WTC11 (cell line): ENCODE results near the gene C1QTNF4. TPM values are rescaled to one million over a fixed set of nuclear protein-coding genes. Genes with fewer than 3 reads are reported as not detected.

Experiments used
- ATAC-seq: fragments of 200-7000 bp; cut with Tn5 transposase; 2 replicates; pipeline ENCODE4 v1.10.0; 2021; ENCODE audit warnings: mild to moderate bottlenecking, moderate library complexity
- CTCF ChIA-PET: fragments of 300-600 bp; sonication (Branson Sonifier 250); formaldehyde crosslinking; loops from one replicate; lab custom pipeline; 2021; ENCODE audit warnings: antibody characterized with exemption; lab: Charles Lee
- POLR2A ChIA-PET: fragments of 350-600 bp; sonication (Branson Sonifier 250); formaldehyde crosslinking; loops from one replicate; lab custom pipeline; 2021; ENCODE audit warnings: antibody characterized with exemption; lab: Charles Lee
- DNase-seq: peaks from one replicate; pipeline ENCODE4 v3.0.0; 2021; ENCODE audit warnings: low spot score
- H3K27ac Mint-ChIP-seq: 2 replicates; pipeline ENCODE4 v1.8.0; 2021; ENCODE audit warnings: mixed read lengths
- H3K27me3 Mint-ChIP-seq: 2 replicates; pipeline ENCODE4 v1.8.0; 2021; ENCODE audit warnings: low read depth, mild to moderate bottlenecking, moderate library complexity, mixed read lengths
- H3K36me3 Mint-ChIP-seq: 2 replicates; pipeline ENCODE4 v1.8.0; 2021; ENCODE audit warnings: mixed read lengths
- H3K4me1 Mint-ChIP-seq: 2 replicates; pipeline ENCODE4 v1.8.0; 2022; ENCODE audit warnings: mixed read lengths
- H3K4me3 Mint-ChIP-seq: 2 replicates; pipeline ENCODE4 v1.8.0; 2021; ENCODE audit warnings: mild to moderate bottlenecking, moderate library complexity, mixed read lengths
- H3K9me3 Mint-ChIP-seq: 2 replicates; pipeline ENCODE4 v1.8.0; 2021; ENCODE audit warnings: mixed read lengths
- ESRRA ChIP-seq: sonication (generic); formaldehyde crosslinking; IDR thresholded peaks from 2 replicates; pipeline ENCODE4 v1.8.1; 2022; ENCODE audit warnings: mild to moderate bottlenecking, missing genetic modification reagents, borderline replicate concordance
- GTF2I ChIP-seq: fragments of 250-450 bp; sonication (Bioruptor Pico); conservative IDR thresholded peaks from 2 replicates; pipeline ENCODE4 v1.4.0; 2021; ENCODE audit warnings: mild to moderate bottlenecking
- IRF2 ChIP-seq: sonication (generic); formaldehyde crosslinking; IDR thresholded peaks from 2 replicates; pipeline ENCODE4 v1.8.0; 2022; ENCODE audit warnings: low read depth, missing genetic modification reagents, borderline replicate concordance
- JAZF1 ChIP-seq: fragments of 250-450 bp; sonication (Bioruptor Pico); IDR thresholded peaks from 2 replicates; pipeline ENCODE4 v1.9.0; 2021; ENCODE audit warnings: moderate library complexity, mild to moderate bottlenecking, inconsistent platforms
- MYBL2 ChIP-seq: sonication (generic); formaldehyde crosslinking; IDR thresholded peaks from 2 replicates; pipeline ENCODE4 v1.8.1; 2023; ENCODE audit warnings: mild to moderate bottlenecking, moderate library complexity, missing genetic modification reagents
- NFATC4 ChIP-seq: fragments of 250-450 bp; sonication (Bioruptor Pico); IDR thresholded peaks from 2 replicates; pipeline ENCODE4 v1.9.0; 2021; ENCODE audit warnings: mild to moderate bottlenecking
- NR3C1 ChIP-seq: sonication (generic); formaldehyde crosslinking; conservative IDR thresholded peaks from 2 replicates; pipeline ENCODE4 v1.8.1; 2023; ENCODE audit warnings: low read depth, mild to moderate bottlenecking, missing genetic modification reagents
- OVOL2 ChIP-seq: fragments of 250-450 bp; sonication (Bioruptor Pico); IDR thresholded peaks from 2 replicates; pipeline ENCODE4 v1.9.0; 2021; ENCODE audit warnings: mild to moderate bottlenecking, borderline replicate concordance
- ZBTB21 ChIP-seq: sonication (generic); formaldehyde crosslinking; IDR thresholded peaks from 2 replicates; pipeline ENCODE4 v1.8.1; 2023; ENCODE audit warnings: mild to moderate bottlenecking, missing genetic modification reagents, borderline replicate concordance
- ZNF219 ChIP-seq: sonication (generic); formaldehyde crosslinking; IDR thresholded peaks from 2 replicates; pipeline ENCODE4 v1.8.0; 2023; ENCODE audit warnings: missing genetic modification reagents, mild to moderate bottlenecking, borderline replicate concordance
- ZNF263 ChIP-seq: sonication (generic); formaldehyde crosslinking; IDR thresholded peaks from 2 replicates; pipeline ENCODE4 v1.8.1; 2022; ENCODE audit warnings: low read depth, mild to moderate bottlenecking, moderate library complexity, missing genetic modification reagents
- ZNF317 ChIP-seq: sonication (generic); formaldehyde crosslinking; IDR thresholded peaks from 2 replicates; pipeline ENCODE4 v1.8.1; 2023; ENCODE audit warnings: low read depth, mild to moderate bottlenecking, moderate library complexity, missing genetic modification reagents, borderline replicate concordance
- ZNF416 ChIP-seq: fragments of 250-450 bp; sonication (Bioruptor Pico); IDR thresholded peaks from 2 replicates; pipeline ENCODE4 v1.9.0; 2021; ENCODE audit warnings: mild to moderate bottlenecking, inconsistent platforms
- ZNF671 ChIP-seq: fragments of 250-450 bp; sonication (Bioruptor Pico); IDR thresholded peaks from 2 replicates; pipeline ENCODE4 v1.8.0; 2021; ENCODE audit warnings: mild to moderate bottlenecking
- total RNA-seq: library from RNA; stranded (reverse); gene quantifications from 3 replicates; pipeline ENCODE4 v1.2.3, GENCODE V29; 2021
- TF ChIP-seq, protein P1 (sequence below): sonication (generic); formaldehyde crosslinking; IDR thresholded peaks from 2 replicates; pipeline ENCODE4 v1.8.0; 2023; ENCODE audit warnings: missing genetic modification reagents
- TF ChIP-seq, protein P2 (sequence below): sonication (generic); formaldehyde crosslinking; IDR thresholded peaks from 2 replicates; pipeline ENCODE4 v1.8.1; 2023; ENCODE audit warnings: mild to moderate bottlenecking, missing genetic modification reagents, borderline replicate concordance
- TF ChIP-seq, protein P3 (sequence below): sonication (generic); formaldehyde crosslinking; IDR thresholded peaks from 2 replicates; pipeline ENCODE4 v1.8.0; 2023; ENCODE audit warnings: mild to moderate bottlenecking, missing genetic modification reagents
- TF ChIP-seq, protein P4 (sequence below): fragments of 200-600 bp; IDR thresholded peaks from 2 replicates; pipeline ENCODE4 v1.8.0; 2022; ENCODE audit warnings: antibody characterized with exemption
- TF ChIP-seq, protein P5 (sequence below): fragments of 250-450 bp; sonication (Bioruptor Pico); IDR thresholded peaks from 2 replicates; pipeline ENCODE4 v2.1.2; 2022; ENCODE audit warnings: mild to moderate bottlenecking, moderate library complexity

The C1QTNF4 gene
- total RNA-seq, 1 experiment from 2014 or later, result 9.5 TPM

GRCh38 chr11:47587723-47588326, 6.4 kb downstream of the C1QTNF4 start:
- no peak for ATAC-seq
- peaks cover 22% of the 10 kb centered on the region for H3K36me3 Mint-ChIP-seq
- no peak overlapping the region for H3K4me3 Mint-ChIP-seq
- TF ChIP-seq ZNF671 (CRISPR knock-in tag) (no peak), ZNF416 (no peak), IRF2 (no peak), ESRRA (CRISPR knock-in tag) (no peak), JAZF1 (no peak)
- TF ChIP-seq, protein P1, sequence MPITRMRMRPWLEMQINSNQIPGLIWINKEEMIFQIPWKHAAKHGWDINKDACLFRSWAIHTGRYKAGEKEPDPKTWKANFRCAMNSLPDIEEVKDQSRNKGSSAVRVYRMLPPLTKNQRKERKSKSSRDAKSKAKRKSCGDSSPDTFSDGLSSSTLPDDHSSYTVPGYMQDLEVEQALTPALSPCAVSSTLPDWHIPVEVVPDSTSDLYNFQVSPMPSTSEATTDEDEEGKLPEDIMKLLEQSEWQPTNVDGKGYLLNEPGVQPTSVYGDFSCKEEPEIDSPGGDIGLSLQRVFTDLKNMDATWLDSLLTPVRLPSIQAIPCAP, result no peak
- TF ChIP-seq, protein P2, sequence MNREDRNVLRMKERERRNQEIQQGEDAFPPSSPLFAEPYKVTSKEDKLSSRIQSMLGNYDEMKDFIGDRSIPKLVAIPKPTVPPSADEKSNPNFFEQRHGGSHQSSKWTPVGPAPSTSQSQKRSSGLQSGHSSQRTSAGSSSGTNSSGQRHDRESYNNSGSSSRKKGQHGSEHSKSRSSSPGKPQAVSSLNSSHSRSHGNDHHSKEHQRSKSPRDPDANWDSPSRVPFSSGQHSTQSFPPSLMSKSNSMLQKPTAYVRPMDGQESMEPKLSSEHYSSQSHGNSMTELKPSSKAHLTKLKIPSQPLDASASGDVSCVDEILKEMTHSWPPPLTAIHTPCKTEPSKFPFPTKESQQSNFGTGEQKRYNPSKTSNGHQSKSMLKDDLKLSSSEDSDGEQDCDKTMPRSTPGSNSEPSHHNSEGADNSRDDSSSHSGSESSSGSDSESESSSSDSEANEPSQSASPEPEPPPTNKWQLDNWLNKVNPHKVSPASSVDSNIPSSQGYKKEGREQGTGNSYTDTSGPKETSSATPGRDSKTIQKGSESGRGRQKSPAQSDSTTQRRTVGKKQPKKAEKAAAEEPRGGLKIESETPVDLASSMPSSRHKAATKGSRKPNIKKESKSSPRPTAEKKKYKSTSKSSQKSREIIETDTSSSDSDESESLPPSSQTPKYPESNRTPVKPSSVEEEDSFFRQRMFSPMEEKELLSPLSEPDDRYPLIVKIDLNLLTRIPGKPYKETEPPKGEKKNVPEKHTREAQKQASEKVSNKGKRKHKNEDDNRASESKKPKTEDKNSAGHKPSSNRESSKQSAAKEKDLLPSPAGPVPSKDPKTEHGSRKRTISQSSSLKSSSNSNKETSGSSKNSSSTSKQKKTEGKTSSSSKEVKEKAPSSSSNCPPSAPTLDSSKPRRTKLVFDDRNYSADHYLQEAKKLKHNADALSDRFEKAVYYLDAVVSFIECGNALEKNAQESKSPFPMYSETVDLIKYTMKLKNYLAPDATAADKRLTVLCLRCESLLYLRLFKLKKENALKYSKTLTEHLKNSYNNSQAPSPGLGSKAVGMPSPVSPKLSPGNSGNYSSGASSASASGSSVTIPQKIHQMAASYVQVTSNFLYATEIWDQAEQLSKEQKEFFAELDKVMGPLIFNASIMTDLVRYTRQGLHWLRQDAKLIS (CRISPR knock-in tag), result no peak
- TF ChIP-seq, protein P3, sequence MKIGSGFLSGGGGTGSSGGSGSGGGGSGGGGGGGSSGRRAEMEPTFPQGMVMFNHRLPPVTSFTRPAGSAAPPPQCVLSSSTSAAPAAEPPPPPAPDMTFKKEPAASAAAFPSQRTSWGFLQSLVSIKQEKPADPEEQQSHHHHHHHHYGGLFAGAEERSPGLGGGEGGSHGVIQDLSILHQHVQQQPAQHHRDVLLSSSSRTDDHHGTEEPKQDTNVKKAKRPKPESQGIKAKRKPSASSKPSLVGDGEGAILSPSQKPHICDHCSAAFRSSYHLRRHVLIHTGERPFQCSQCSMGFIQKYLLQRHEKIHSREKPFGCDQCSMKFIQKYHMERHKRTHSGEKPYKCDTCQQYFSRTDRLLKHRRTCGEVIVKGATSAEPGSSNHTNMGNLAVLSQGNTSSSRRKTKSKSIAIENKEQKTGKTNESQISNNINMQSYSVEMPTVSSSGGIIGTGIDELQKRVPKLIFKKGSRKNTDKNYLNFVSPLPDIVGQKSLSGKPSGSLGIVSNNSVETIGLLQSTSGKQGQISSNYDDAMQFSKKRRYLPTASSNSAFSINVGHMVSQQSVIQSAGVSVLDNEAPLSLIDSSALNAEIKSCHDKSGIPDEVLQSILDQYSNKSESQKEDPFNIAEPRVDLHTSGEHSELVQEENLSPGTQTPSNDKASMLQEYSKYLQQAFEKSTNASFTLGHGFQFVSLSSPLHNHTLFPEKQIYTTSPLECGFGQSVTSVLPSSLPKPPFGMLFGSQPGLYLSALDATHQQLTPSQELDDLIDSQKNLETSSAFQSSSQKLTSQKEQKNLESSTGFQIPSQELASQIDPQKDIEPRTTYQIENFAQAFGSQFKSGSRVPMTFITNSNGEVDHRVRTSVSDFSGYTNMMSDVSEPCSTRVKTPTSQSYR, result no peak
- TF ChIP-seq, all 79 proteins: peak for 0
- peaks cover 14% of the 10 kb centered on the region for H3K4me1 Mint-ChIP-seq
- DNase-seq, result no peak
- H3K27me3 Mint-ChIP-seq, result peaks cover 36% of the 10 kb centered on the region
- no peak overlapping the region for H3K27ac Mint-ChIP-seq
- no peaks in the 10 kb centered on the region for H3K9me3 Mint-ChIP-seq
- CTCF ChIA-PET, result interaction anchor here (0.5 to 1.0 kb wide), 2 partner anchors 35 to 45 kb away, joined by 4 to 6 read pairs; no protein-coding TSS in a partner anchor
- POLR2A ChIA-PET, result no interaction called here

DNA sequence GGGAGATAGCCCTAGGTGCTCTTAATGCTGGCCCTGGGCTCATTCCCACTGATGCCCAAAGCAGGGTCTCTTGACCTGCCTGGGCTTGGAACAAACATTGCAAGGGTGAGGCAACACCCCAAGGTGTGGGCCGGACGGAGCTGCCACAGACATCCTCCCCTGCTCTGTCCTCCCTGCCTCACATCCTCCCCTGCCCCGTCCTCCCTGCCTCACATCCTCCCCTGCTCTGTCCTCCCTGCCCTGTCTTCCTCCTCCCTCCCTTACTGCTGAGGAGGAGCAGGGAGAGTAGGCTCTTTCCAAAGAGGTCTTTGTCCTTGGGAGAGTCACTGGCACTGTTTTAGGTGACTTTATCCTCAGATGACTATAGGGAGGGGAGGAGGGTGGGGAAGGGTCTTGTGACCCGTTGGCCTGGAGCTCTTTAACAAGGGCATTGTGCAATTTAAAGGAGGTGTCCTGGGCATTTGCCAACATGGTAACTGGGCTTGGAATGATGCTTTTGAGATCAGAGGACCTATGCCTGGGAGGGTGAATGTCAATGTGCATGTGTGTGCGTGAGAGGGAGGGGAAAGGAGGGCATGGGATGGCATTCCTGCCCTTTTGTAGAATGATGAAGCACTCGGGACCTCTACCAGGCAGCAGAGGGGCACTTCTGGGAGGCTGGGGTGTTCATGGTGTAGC, 7.0 kb downstream of the C1QTNF4 start:
- CTCF ChIA-PET, result interaction anchor here (0.5 to 1.0 kb wide), 2 partner anchors 34 to 45 kb away, joined by 4 to 6 read pairs; no protein-coding TSS in a partner anchor
- no peak for TF ChIP-seq OVOL2 (CRISPR knock-in tag)
- no peak for TF ChIP-seq IRF2
- TF ChIP-seq ZNF263, result no peak
- TF ChIP-seq ZNF219 (CRISPR knock-in tag), result no peak
- TF ChIP-seq, protein P4, sequence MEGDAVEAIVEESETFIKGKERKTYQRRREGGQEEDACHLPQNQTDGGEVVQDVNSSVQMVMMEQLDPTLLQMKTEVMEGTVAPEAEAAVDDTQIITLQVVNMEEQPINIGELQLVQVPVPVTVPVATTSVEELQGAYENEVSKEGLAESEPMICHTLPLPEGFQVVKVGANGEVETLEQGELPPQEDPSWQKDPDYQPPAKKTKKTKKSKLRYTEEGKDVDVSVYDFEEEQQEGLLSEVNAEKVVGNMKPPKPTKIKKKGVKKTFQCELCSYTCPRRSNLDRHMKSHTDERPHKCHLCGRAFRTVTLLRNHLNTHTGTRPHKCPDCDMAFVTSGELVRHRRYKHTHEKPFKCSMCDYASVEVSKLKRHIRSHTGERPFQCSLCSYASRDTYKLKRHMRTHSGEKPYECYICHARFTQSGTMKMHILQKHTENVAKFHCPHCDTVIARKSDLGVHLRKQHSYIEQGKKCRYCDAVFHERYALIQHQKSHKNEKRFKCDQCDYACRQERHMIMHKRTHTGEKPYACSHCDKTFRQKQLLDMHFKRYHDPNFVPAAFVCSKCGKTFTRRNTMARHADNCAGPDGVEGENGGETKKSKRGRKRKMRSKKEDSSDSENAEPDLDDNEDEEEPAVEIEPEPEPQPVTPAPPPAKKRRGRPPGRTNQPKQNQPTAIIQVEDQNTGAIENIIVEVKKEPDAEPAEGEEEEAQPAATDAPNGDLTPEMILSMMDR, result no peak
- no peak for TF ChIP-seq NFATC4 (CRISPR knock-in tag)
- TF ChIP-seq ZNF416, result no peak
- no peak for TF ChIP-seq NR3C1 (CRISPR knock-in tag)
- TF ChIP-seq MYBL2, result no peak
- TF ChIP-seq, protein P5, sequence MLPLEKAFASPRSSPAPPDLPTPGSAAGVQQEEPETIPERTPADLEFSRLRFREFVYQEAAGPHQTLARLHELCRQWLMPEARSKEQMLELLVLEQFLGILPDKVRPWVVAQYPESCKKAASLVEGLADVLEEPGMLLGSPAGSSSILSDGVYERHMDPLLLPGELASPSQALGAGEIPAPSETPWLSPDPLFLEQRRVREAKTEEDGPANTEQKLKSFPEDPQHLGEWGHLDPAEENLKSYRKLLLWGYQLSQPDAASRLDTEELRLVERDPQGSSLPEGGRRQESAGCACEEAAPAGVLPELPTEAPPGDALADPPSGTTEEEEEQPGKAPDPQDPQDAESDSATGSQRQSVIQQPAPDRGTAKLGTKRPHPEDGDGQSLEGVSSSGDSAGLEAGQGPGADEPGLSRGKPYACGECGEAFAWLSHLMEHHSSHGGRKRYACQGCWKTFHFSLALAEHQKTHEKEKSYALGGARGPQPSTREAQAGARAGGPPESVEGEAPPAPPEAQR (CRISPR knock-in tag), result no peak
- TF ChIP-seq GTF2I (CRISPR knock-in tag), result no peak
- no peak for TF ChIP-seq ZBTB21 (CRISPR knock-in tag)
- no peak for TF ChIP-seq ZNF317 (CRISPR knock-in tag)
- TF ChIP-seq, all 79 proteins: peak for 0
- H3K27ac Mint-ChIP-seq, result no peak overlapping the region; the same call in 1 of the 2 replicates
- no peak overlapping the region for H3K4me3 Mint-ChIP-seq
- H3K27me3 Mint-ChIP-seq, result peaks cover 29% of the 10 kb centered on the region
- peaks cover 28% of the 10 kb centered on the region for H3K36me3 Mint-ChIP-seq
- H3K4me1 Mint-ChIP-seq, result peaks cover 9% of the 10 kb centered on the region
- DNase-seq (no peak), ATAC-seq (no peak)
- H3K9me3 Mint-ChIP-seq, result no peaks in the 10 kb centered on the region
- POLR2A ChIA-PET, result no interaction called here
